ENCODE data around the gene RUNX2.

Gene RUNX2

DNA sequence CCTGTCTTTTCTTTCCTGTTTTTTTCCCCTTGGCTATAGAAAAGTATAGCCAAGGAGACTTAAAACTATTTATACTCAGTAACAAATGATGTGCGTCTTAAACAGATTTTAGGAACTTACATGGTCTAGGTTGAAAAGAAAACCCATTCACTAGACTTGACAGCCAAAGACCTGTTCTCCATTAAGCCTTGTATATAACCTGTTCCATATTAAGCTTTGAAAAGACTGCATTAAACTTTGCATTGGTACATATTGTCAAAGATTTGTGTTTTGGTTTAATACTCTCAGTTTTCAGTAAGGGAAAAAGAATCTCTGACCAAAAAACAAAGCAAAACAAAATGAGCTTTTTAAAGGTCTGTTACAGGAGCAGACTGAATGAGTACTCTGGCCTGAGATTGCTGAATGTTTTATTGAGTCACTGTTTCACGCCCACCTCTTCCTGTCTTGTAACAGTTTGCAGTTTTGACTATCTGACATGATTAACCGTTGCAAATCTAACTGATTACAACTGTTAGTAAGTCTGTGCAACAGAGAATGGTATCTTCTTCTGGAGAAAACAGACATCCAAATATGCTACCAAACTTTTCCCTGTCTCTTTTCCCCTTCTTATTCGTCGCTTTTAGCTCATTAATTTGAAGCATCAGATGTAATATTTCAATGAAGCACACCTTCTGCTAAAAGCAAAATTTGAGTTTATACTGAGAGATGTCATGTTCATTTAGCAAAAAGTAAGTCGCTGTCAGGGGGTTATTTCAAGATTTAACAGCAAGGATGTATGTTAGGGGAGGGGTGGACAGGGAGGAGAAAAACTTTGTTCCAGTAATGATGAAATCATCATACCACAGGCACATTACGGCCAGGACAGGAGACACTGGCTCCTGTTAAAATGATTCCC, 108.7 kb downstream of the RUNX2 start:
- DNase-seq: no peak

- DNase-seq: no peak
Observed at GRCh38 chr6:45437439-45437815, 109.3 kb downstream of the RUNX2 start.

GRCh38 chr6:45438151-45438550, 110.0 kb downstream of the RUNX2 start:
- DNase-seq: no peak

DNA sequence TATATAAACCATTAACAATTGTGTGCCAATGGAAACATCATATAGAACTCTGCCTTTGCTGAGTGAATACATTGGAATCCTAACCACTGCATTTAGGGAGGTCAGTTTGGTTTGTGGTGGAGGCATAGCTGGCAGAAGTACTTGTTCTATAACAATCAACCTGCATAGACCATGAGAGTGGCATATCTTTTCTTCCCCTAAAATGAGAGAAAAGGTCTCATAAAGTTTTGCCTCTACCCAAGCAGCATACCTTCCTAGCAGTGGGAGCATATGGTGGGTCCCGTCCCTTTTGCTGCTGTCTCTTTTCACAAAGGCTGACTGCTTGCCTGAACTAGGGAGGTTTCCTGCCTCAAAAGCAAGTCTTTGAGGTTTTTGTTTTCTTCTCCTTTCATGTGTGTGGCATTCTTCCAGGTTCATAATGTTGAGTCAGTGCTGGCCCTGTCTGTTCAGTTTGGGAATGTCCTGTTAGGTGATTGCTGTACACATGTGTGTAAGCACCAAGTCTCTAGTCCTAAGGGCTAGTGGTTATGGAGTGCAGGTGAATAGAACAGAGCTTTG, 110.8 kb downstream of the RUNX2 start:
- DNase-seq: no peak

DNA sequence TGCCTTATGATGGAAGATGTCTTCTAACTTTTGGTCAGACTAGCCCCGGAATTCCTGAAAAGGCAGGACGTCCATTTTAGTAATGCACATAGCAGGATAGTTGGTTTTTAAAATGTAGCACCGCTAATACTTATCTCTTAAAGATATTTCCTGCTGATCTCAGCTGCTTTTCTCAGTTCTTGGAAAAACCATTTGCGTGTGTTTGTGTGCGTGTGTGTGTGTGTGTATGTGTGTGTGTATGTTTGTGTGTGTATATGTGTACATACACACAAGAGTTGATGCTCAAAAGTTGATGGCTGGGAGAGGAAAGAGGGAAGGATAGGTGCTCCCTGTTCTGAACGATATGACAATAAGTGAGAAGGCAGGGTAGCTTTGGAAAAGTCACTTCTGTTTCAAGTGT, 111.3 kb downstream of the RUNX2 start:
- no peak for DNase-seq

DNA sequence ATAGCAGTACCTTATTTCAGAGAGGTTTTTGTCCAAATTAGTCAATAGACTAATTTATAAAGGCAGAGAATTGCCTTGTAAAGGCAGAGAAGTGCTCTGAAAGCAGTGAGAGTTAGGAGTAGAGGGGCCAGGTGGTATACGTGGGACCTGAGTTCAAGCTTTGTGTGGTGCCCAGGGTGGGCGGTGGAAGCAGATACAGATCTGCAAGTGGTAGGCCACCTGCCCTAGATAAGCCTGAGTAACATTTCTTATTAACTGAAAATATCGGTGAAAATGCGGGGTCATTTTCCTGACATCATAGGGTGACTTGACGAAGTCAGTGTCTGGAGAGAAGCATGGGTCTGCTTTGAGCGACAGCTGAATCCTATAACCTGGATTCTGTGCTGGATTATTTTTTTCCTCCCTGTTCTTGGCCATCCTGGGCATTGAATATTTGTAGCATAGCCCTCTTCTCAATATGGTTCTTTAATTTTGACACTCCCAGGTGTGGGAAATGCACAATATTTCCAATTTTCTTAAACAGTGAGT, 111.8 kb downstream of the RUNX2 start:
- DNase-seq: no peak

- DNase-seq: no peak
Observed at GRCh38 chr6:45441851-45442453, 113.8 kb downstream of the RUNX2 start.

- DNase-seq: no peak
Observed at GRCh38 chr6:45442716-45443115, 114.6 kb downstream of the RUNX2 start.

DNA sequence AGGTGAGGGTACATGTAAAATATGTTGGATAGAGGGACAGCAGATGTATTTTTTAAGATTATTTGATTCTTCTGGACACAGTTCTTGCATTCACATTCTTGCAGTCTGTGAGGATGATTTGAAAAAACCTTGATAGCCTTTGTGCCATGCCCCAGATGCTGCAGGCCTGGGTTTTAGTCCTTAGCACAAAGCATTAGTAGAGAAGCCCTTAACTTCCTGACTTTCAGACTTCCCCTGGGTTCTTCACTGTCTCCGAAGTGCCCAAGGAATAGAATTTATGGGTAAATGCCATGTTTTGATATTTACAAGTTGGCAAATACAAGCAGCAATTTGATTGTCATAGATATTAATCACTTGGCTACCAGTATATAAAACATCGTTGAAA, 117.2 kb downstream of the RUNX2 start:
- DNase-seq: no peak

DNA sequence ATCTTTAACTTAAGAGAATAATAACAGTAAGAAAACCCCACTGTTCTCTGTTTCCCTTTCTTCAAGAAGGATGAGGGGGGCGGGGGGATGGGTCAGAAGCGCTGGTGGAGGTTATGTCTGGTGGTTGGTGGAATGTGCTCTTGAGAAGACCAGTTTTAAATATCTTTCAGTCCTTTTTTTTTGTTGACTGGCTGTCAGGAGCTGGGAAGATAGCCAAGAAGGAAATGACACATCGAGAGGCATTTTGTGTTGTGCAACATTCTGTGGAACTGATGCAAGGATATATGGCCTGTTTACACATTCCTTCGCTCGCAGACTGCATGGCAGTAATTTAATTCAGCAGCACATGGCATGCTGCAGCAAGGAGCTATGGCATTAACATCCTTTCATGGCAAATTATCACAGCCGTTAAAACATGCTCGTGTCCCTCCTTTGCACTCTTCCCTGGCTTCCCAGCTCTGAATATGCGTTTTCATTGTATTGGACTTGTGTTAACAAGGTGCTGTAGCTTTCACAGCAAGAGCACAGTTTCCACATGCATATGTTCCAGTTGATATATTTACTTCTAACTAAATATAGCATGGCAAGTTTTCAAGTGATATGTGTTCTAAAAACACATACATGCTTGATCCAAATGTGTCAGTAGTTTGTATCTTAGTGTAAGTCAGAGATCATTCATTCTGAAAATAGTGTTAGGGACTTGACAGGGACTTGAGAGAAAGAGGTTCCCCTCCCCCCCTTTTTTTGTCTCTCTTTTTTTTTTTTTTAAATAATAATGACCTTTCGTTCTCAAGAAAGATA, 117.8 kb downstream of the RUNX2 start:
- DNase-seq: no peak

DNA sequence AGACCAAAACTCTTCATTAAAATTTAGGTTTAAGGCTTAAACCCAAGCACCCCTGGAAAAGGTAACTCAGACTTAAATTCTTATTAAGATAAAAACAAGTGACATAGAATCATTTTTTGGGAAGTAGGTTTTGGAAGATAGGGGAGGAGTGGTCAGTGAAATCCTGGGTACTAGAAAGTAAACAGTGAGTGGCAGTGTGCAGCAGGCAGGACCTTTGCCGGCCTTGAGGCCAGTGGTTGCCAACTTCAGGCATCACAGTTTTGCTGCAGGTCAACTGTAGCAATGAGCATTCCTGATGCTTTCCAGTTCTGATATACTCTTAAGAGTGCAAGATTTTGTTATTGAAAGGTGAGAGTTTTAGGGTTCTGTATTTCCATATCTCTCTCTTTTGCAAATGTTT, 118.9 kb downstream of the RUNX2 start:
- DNase-seq: no peak

DNA sequence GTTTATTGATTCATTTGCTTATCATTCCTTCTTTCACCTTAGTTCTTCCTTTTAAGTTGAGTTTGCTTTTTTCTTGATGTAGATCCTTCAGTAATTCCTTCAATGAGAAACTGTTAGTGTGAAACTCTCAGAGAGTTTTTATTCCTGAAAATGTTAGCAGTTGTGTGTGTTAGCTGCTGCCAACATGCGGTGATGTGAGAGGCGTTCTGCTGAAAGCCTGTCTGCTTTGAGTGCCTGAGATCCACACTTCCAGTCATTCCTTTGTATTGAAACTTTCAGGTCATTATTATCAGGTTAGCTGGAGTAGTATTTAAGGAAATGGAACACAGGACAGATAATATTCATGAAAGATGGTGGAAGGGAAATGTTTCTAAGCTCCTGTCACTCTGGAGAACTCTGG, 119.6 kb downstream of the RUNX2 start:
- DNase-seq: no peak

- no peak for DNase-seq
Observed at GRCh38 chr6:45448417-45449389, 120.6 kb downstream of the RUNX2 start.

- DNase-seq: no peak
Observed at GRCh38 chr6:45450132-45450531, 122.0 kb downstream of the RUNX2 start.

- no peak for DNase-seq
Observed at GRCh38 chr6:45450831-45451230, 122.7 kb downstream of the RUNX2 start.

GRCh38 chr6:45454008-45454911, 126.1 kb downstream of the RUNX2 start:
- DNase-seq: no peak

DNA sequence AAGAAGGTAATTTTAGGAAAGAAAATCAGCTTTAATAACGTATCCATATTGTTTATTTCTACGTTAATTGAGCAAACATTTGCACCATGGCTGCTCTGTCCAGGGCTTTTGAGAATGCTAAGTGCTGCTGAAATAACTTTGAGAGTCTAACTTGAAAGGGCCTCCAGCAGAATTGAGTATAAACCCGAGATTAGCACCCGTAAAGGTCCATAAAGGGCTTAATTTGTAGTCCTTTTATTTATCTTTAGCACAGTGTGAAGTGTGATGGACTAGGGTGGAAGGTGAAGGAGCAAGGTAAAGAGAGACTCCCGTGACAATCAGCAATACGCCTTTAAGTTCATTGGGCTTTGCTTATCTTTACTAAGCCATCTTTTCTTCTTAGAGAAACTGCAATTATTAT, 127.3 kb downstream of the RUNX2 start:
- no peak for DNase-seq

GRCh38 chr6:45457141-45457540, 129.0 kb downstream of the RUNX2 start:
- no peak for DNase-seq

DNA sequence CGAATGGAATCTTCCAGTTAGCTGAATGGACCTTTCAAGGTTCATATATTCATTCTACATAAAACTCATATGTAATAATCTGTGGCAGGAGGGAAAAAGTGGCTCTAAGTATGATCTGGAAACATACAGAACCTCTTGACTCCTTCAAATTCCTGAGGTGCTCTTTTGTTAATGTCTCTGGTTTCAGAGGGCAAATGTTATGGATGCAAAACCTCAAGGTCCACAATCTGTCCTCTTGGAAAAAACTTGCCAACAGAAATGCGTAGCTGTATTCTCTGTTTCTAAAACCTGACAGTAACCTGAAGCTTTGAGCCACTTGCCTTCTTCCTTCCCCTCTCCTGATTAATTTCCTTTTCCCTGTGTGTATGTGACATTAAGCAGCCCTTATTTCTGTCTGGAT, 130.5 kb downstream of the RUNX2 start:
- no peak for DNase-seq

- DNase-seq: no peak
Observed at GRCh38 chr6:45460166-45460565, 132.0 kb downstream of the RUNX2 start.

DNA sequence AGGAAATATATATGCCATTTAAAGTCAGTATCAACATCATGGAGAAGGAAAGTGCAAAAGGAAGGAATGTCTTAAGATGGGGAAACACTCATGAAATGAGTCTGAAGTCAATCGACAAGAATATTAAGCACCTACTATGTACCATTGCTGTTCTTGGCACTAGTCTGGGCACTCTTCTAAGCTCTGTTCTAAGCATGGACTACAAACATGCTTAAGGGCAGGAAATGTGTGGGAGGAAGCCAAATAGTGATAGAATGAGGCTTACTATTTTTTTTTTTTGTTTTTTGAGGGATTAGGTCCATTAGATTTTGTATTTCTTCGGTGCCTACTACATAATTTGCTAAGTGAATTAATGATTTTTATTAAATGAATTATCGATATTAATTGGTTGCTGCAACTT, 133.4 kb downstream of the RUNX2 start:
- no peak for DNase-seq
